ENCODE results near the gene TRIM14. TPM values are rescaled to one million over a fixed set of nuclear protein-coding genes. Genes with fewer than 3 reads are reported as not detected.
"Not testable (repeated sequence)": the region's sequence is repeated elsewhere in the genome, so short reads cannot be mapped to it uniquely, and the experiment has no call there.

The TRIM14 gene
- total RNA-seq, 1 donor from 2014 or later = 12.8 TPM

DNA sequence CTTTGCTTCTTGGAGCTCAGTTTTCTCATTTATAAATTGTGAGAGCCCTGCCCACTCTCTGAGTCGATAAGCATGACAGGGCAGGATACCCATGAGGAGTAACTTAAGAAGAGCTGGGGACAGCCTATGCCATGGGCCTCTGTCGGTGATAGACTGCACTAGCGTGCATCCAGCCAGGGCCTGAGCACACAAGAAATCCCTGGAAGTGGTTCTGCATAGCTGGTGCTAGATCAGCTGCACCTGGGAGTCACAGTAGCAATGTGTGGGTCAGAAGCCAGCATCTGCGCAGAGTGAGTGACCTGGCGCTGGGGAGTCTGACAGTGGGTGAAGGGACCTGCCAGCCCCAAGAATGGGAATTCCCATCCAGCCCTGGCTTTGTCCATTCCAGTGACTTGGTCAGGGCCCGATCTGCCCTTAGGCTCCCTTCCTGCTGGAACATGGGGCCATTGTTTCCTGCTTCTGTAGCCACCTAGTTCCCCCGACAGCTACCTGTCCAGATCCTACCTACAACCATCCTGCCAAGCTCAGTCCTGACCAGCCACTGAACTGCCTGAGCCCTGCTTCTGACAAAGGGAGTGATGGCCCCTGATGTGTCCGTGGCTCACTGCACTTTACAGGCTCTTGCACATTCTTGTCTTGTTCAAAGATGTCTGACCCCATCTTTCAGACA lies 98.4 kb downstream of the TRIM14 start:
- POLR2A ChIA-PET = interaction anchor here (0.7 kb wide), 1 partner anchor 88 kb away, joined by 4 read pairs; no protein-coding TSS in a partner anchor
- CTCF ChIA-PET = interaction anchor here (1.9 kb wide), 1 partner anchor 14 kb away, joined by 6 read pairs; no protein-coding TSS in a partner anchor
- H3K27me3 Mint-ChIP-seq = no peaks in the 10 kb centered on the region
- intact Hi-C loops (cut with micrococcal nuclease) = no loop called here
- H3K4me3 Mint-ChIP-seq = no peak overlapping the region
- H3K36me3 Mint-ChIP-seq (ENCODE audit: low read depth) = peaks cover 54% of the 10 kb centered on the region
- TF ChIP-seq, protein P1, sequence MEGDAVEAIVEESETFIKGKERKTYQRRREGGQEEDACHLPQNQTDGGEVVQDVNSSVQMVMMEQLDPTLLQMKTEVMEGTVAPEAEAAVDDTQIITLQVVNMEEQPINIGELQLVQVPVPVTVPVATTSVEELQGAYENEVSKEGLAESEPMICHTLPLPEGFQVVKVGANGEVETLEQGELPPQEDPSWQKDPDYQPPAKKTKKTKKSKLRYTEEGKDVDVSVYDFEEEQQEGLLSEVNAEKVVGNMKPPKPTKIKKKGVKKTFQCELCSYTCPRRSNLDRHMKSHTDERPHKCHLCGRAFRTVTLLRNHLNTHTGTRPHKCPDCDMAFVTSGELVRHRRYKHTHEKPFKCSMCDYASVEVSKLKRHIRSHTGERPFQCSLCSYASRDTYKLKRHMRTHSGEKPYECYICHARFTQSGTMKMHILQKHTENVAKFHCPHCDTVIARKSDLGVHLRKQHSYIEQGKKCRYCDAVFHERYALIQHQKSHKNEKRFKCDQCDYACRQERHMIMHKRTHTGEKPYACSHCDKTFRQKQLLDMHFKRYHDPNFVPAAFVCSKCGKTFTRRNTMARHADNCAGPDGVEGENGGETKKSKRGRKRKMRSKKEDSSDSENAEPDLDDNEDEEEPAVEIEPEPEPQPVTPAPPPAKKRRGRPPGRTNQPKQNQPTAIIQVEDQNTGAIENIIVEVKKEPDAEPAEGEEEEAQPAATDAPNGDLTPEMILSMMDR (IDR thresholded peaks at IDR 0.05) = no peak
- DNase-seq (no peak), ATAC-seq (ENCODE audit: low read depth) (no peak)
- H3K9me3 Mint-ChIP-seq = no peaks in the 10 kb centered on the region
- no peak overlapping the region for H3K27ac Mint-ChIP-seq
- H3K4me1 Mint-ChIP-seq = peaks cover 3% of the 10 kb centered on the region

DNA sequence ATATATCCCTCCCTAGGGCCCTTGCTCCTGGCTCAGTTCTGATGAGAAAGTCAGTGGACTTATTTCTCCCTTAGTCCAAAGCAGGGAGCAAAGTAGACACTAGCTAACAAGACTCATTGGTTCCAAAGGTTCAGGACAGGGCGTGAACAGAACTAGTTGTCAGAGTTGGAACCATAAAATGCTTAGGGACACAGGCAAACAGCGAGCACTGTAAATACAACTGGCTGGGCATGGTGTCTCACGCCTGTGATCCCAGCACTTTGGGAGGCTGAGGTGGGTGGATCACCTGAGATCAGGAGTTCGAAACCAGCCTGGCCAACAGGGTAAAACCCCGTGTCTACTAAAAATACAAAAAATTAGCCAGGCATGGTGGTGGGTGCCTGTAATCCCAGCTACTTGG lies 99.2 kb downstream of the TRIM14 start:
- H3K27ac Mint-ChIP-seq; POLR2A ChIA-PET; H3K4me3 Mint-ChIP-seq; DNase-seq; ATAC-seq (ENCODE audit: low read depth); H3K4me1 Mint-ChIP-seq; H3K27me3 Mint-ChIP-seq; intact Hi-C loops (cut with micrococcal nuclease); H3K9me3 Mint-ChIP-seq: not testable (repeated sequence)
- CTCF ChIA-PET = interaction anchor here (1.9 kb wide), 1 partner anchor 15 kb away, joined by 6 read pairs; no protein-coding TSS in a partner anchor
- H3K36me3 Mint-ChIP-seq (ENCODE audit: low read depth) = peaks cover 61% of the 10 kb centered on the region

Other genes with a start within 250 kb of the TRIM14 start
- gene TRMO, start 196.7 kb downstream of the TRIM14 start, total RNA-seq = 25.3 and 32.4 TPM in 2 replicates
- 0.11 TPM in 1 of 2 replicates, not detected in the other for gene HEMGN, start 181.1 kb downstream of the TRIM14 start, total RNA-seq
- 162 and 173 TPM in 2 replicates for gene ANP32B, start 135.9 kb downstream of the TRIM14 start, total RNA-seq
- 21.6 and 21.8 TPM in 2 replicates for gene NANS, start 62.5 kb downstream of the TRIM14 start, total RNA-seq
- gene CORO2A, start 73.4 kb upstream of the TRIM14 start, total RNA-seq = 0.59 and 0.78 TPM in 2 replicates
- 2.1 and 2.7 TPM in 2 replicates for gene TBC1D2, start 136.4 kb upstream of the TRIM14 start, total RNA-seq